HG02938 (cell line): Measurements from ENCODE around the gene CDC42SE1.
A peak's percentile ranks its signal among the peaks of the same experiment; 100 is the strongest.

Source experiments
- ATAC-seq: cut with Tn5 transposase; IDR thresholded peaks from one replicate; pipeline ENCODE4 v1.9.1; 2021; ENCODE audit warnings: mild to moderate bottlenecking, moderate library complexity; ENCODE audit not compliant: unreplicated experiment

CDC42SE1 gene

GRCh38 chr1:151009674-151010345 is 49.6 kb downstream of the CDC42SE1 start:
- ATAC-seq = no peak

- ATAC-seq = no peak
Observed at GRCh38 chr1:151009206-151009587, 50.2 kb downstream of the CDC42SE1 start.

- ATAC-seq = peak; percentile 55
Observed at GRCh38 chr1:151008244-151009205, 50.9 kb downstream of the CDC42SE1 start, which contains the start of gene PRUNE1. Gene PRUNE1 (plus strand): TSS chr1:151008449. CDS start chr1:151008633, 184 bp downstream.

GRCh38 chr1:151007853-151008243 is 51.6 kb downstream of the CDC42SE1 start:
- ATAC-seq = no peak

- ATAC-seq = no peak
Observed at GRCh38 chr1:151006327-151007052, 52.9 kb downstream of the CDC42SE1 start, which contains the start of gene MINDY1. Gene MINDY1 (minus strand): TSS chr1:151006902. CDS start chr1:151002617, 4,285 bp downstream.

GRCh38 chr1:151005729-151006319 is 53.6 kb downstream of the CDC42SE1 start:
- no peak for ATAC-seq

GRCh38 chr1:151003180-151003579 is 56.2 kb downstream of the CDC42SE1 start:
- no peak for ATAC-seq

GRCh38 chr1:151002611-151003010 is 56.8 kb downstream of the CDC42SE1 start:
- no peak for ATAC-seq

- no peak for ATAC-seq
Observed at GRCh38 chr1:151002051-151002450, 57.4 kb downstream of the CDC42SE1 start.

GRCh38 chr1:151001602-151002001 is 57.8 kb downstream of the CDC42SE1 start:
- ATAC-seq = no peak
